SK-N-MC (cell line): ENCODE data around the gene SCNN1B.

Experiments
- EZH2 ChIP-seq: fragments of 200-600 bp; sonication (generic); IDR thresholded peaks from one replicate; pipeline ENCODE4 v1.6.1; 2017; ENCODE audit warnings: antibody characterized with exemption
- POLR2AphosphoS5 ChIP-seq: IDR thresholded peaks from 2 replicates; pipeline ENCODE4 v1.6.1; 2012; ENCODE audit warnings: mild to moderate bottlenecking, low read depth, low read length, borderline replicate concordance

- TF ChIP-seq POLR2AphosphoS5 (no peak), EZH2 (no peak)
These were observed 5.1 kb upstream of the SCNN1B start for GRCh38 chr16:23296994-23297393.
